Measurements from ENCODE around the gene SLCO4A1. TPM values are rescaled to one million over a fixed set of nuclear protein-coding genes. Genes with fewer than 3 reads are reported as not detected.

SLCO4A1 gene
- total RNA-seq, 1 donor from 2014 or later = 1.2 TPM

DNA sequence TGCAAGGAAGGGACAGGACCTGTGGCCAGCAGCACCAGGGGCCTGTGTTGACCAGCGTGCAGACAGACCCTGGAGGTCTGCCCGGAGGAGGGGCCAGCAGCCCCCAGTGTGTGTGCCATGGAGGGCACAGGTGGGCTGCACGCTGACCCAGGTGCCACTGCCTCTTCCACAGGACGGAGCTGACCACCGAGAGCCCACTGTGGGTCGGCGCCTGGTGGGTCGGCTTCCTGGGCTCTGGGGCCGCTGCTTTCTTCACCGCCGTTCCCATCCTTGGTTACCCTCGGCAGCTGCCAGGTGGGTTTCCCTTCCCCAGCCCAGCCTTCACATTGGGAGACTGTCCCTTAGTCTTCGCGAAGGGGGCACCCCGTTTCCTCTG lies 17.9 kb downstream of the SLCO4A1 start:
- H3K4me3 Mint-ChIP-seq (ENCODE audit: unreplicated experiment) = no peak overlapping the region
- H3K4me1 Mint-ChIP-seq (ENCODE audit: unreplicated experiment) = no peaks in the 10 kb centered on the region
- H3K9me3 Mint-ChIP-seq (ENCODE audit: unreplicated experiment) = no peaks in the 10 kb centered on the region
- no peak overlapping the region for H3K27ac Mint-ChIP-seq (ENCODE audit: unreplicated experiment)
- no peak for DNase-seq (ENCODE audit: extremely low spot score, unreplicated experiment)
- TF ChIP-seq, protein P1, sequence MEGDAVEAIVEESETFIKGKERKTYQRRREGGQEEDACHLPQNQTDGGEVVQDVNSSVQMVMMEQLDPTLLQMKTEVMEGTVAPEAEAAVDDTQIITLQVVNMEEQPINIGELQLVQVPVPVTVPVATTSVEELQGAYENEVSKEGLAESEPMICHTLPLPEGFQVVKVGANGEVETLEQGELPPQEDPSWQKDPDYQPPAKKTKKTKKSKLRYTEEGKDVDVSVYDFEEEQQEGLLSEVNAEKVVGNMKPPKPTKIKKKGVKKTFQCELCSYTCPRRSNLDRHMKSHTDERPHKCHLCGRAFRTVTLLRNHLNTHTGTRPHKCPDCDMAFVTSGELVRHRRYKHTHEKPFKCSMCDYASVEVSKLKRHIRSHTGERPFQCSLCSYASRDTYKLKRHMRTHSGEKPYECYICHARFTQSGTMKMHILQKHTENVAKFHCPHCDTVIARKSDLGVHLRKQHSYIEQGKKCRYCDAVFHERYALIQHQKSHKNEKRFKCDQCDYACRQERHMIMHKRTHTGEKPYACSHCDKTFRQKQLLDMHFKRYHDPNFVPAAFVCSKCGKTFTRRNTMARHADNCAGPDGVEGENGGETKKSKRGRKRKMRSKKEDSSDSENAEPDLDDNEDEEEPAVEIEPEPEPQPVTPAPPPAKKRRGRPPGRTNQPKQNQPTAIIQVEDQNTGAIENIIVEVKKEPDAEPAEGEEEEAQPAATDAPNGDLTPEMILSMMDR (IDR thresholded peaks at IDR 0.05) = no peak
- peaks cover 9% of the 10 kb centered on the region for H3K27me3 Mint-ChIP-seq (ENCODE audit: unreplicated experiment)
- H3K36me3 Mint-ChIP-seq (ENCODE audit: unreplicated experiment) = no peaks in the 10 kb centered on the region

DNA sequence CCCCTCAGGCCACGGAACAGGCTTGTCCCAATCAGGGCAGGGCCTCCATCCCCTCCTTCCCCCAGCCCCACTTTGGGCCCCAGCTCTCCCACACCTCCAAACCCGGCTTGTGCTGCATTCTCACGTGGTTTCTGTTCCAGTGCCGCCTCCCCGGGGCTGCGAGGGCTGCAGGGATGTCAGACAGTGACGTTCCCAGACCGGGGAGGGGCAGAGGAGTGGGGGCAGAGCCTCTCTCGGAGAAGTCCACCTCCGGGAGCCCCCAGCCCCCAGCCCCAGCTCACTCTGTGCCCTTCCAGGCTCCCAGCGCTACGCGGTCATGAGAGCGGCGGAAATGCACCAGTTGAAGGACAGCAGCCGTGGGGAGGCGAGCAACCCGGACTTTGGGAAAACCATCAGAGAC lies 18.5 kb downstream of the SLCO4A1 start:
- TF ChIP-seq, protein P1 (IDR thresholded peaks at IDR 0.05) = no peak
- DNase-seq (ENCODE audit: extremely low spot score, unreplicated experiment) = no peak
- Mint-ChIP-seq H3K9me3 (ENCODE audit: unreplicated experiment) (no peaks in the 10 kb centered on the region), H3K27me3 (ENCODE audit: unreplicated experiment) (peaks cover 9% of the 10 kb centered on the region), H3K4me1 (ENCODE audit: unreplicated experiment) (no peaks in the 10 kb centered on the region), H3K27ac (ENCODE audit: unreplicated experiment) (no peak overlapping the region), H3K4me3 (ENCODE audit: unreplicated experiment) (no peak overlapping the region), H3K36me3 (ENCODE audit: unreplicated experiment) (no peaks in the 10 kb centered on the region)

DNA sequence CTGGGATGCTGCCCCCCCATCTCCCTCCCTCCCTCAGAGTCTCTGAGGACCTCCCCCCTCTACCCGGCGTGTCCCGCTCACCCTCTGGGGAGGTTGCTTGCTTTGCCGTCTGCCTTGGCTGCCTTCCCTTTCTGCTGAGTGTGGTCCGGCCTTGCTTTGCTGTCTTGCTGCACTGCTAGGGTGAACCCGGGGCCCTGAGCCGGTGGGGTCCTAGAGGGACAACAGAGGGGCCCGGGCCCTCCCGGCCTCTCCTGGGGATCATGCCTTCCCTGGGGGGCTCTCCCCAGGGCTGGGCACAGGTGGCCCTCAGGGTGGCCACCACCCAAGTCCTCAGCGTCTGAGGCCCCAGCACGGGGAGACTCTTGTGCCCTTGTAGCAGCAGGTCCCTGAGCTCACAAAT lies 19.3 kb downstream of the SLCO4A1 start:
- TF ChIP-seq, protein P1 (IDR thresholded peaks at IDR 0.05) = no peak
- Mint-ChIP-seq H3K36me3 (ENCODE audit: unreplicated experiment) (no peaks in the 10 kb centered on the region), H3K27ac (ENCODE audit: unreplicated experiment) (no peak overlapping the region), H3K27me3 (ENCODE audit: unreplicated experiment) (peaks cover 9% of the 10 kb centered on the region), H3K4me1 (ENCODE audit: unreplicated experiment) (peaks cover 4% of the 10 kb centered on the region), H3K4me3 (ENCODE audit: unreplicated experiment) (no peak overlapping the region), H3K9me3 (ENCODE audit: unreplicated experiment) (no peaks in the 10 kb centered on the region)
- no peak for DNase-seq (ENCODE audit: extremely low spot score, unreplicated experiment)

DNA sequence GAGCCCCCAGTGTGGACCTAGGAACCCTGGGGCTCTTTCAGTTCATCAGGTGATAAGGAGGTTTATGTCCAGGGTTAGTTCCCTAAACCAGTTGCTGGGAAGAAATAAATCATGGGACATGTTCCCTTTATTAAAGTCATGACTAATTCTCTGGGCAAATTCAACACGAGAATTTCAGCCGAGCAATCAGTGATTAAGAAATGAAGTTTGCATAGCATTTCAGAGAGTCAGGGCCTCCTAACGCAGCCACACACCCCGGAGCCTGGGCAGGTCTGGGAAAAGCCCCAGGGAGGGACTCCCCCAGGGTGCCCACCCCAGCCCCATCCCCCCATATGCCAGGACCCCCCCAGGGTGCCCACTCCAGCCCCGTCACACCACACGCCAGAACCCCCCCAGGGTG lies 20.1 kb downstream of the SLCO4A1 start:
- peaks cover 11% of the 10 kb centered on the region for H3K4me1 Mint-ChIP-seq (ENCODE audit: unreplicated experiment)
- TF ChIP-seq, protein P1 (IDR thresholded peaks at IDR 0.05) = no peak
- H3K27ac Mint-ChIP-seq (ENCODE audit: unreplicated experiment) = no peak overlapping the region
- no peaks in the 10 kb centered on the region for H3K36me3 Mint-ChIP-seq (ENCODE audit: unreplicated experiment)
- no peaks in the 10 kb centered on the region for H3K9me3 Mint-ChIP-seq (ENCODE audit: unreplicated experiment)
- no peak overlapping the region for H3K4me3 Mint-ChIP-seq (ENCODE audit: unreplicated experiment)
- peaks cover 17% of the 10 kb centered on the region for H3K27me3 Mint-ChIP-seq (ENCODE audit: unreplicated experiment)
- DNase-seq (ENCODE audit: extremely low spot score, unreplicated experiment) = no peak

DNA sequence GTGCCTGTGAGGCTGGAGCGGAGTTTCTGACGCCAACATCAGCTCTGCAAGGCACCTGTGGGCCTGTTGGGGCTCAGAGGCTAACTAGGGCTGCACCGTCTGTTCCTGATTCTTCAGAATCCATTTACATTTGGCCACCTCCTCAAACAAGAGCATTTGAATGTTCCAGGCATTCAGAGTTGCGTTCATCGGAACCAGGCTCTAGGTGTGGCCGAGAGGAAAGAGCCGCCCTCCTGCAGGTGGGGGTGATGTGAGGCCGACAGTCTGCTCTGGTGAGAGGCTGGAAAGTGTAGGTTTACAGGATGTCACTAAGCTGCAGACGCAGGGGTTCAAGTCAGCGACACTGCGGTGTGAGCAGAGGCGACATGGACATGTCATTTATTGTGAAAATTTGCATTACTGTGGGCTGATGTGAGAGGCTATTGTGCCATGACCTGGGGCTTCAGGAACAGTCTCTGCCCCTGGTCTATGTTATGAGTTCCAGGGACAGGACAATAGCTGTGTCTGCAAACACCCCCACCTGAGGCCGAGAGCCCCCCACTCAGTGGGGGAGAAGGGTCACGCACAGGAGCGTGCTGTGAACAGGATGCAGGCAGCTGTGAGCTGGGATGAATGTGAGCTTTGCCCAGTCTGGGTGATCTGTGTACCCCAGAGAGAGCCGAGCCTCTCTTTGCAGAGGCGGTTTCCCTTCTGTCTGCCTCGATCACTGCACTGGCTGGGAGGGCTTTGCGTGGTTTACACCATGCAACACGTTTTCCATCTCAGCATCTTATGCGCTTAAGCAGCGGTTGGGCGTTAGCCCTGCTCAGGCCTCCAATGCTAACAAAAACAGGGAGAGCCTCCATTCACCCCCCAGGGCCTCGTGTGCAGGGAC lies 21.1 kb downstream of the SLCO4A1 start:
- no peak for DNase-seq (ENCODE audit: extremely low spot score, unreplicated experiment)
- no peaks in the 10 kb centered on the region for H3K9me3 Mint-ChIP-seq (ENCODE audit: unreplicated experiment)
- H3K4me1 Mint-ChIP-seq (ENCODE audit: unreplicated experiment) = peaks cover 13% of the 10 kb centered on the region
- TF ChIP-seq, protein P1 (IDR thresholded peaks at IDR 0.05) = no peak
- peaks cover 25% of the 10 kb centered on the region for H3K27me3 Mint-ChIP-seq (ENCODE audit: unreplicated experiment)
- no peaks in the 10 kb centered on the region for H3K36me3 Mint-ChIP-seq (ENCODE audit: unreplicated experiment)
- no peak overlapping the region for H3K27ac Mint-ChIP-seq (ENCODE audit: unreplicated experiment)
- no peak overlapping the region for H3K4me3 Mint-ChIP-seq (ENCODE audit: unreplicated experiment)
